HG03103 (cell line): Measurements from ENCODE around the gene TRIM46.

ENCODE experiments used
- ATAC-seq: cut with Tn5 transposase; IDR thresholded peaks from one replicate; pipeline ENCODE4 v1.9.1; 2021; ENCODE audit warnings: low read depth; ENCODE audit not compliant: unreplicated experiment

The TRIM46 gene

GRCh38 chr1:155173478-155174323, at the start of gene TRIM46:
Gene TRIM46, plus strand, starts transcription at chr1:155173849. Its CDS starts 118 bp downstream, at chr1:155173967.
- ATAC-seq: no peak

DNA sequence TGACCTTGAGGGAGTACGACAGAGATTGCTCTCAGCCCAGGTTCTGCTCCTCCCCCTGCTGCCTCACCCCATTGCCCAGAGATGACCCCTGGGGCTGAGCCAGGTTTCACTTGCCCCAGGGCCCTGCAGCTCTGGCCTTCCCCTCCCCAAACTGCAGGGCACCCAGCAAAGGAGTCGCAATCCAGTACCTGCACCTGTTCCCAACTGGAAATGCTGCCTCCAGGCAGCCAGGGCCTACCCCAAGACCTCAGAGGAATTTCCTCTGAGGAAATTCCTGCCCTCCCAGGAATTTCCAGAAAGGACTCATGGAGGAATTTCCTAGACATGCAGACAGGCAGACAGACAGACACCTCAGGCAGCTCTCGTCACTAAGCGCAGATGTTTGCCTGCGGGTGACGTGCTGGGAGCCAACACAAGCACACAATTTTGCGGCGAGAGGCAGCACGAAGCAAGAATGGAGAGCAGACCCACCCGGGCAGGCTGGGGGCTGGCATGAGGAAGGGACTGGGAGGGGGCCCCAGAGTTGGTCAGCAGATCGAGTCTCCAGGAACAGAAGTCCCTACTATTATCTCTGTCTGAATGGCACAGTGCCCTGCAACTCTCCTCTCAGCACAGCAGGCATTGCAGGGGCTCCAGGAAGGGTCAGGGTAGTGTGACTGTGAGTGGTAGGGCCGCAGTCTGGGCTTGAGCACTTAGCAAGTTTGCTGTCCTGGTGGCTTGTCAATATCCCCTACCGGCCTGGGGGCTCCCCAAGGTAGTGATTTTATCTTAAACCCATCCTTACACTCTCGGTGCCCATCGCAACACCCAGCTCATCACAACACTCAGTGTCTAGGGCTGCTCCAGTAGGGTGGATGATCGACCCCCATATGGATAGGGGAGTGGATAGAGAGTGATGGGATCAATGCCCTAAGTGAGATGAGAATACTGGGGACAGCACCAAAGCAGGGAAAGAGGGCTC, 48.9 kb upstream of the TRIM46 start:
- ATAC-seq: no peak

DNA sequence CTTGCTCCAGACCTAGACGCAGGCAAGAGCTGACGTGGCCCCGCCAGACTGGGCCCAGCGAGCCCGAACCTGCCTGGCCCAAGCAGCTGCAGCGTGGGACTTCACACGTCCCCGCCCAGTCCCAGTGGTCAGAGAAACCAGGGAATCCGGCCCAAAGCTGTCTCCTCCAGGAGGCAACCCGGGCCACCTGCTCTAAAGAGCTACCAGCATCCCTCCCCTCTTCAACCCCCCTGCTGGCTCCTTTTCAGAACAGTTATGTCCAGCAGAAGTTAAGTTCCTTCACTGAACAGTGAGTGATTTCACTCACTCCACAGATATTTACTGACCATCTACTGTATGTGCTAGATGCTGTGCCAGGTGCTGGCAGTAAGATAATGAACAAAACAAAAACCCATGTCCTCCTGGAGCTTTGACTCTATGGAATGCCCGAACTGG, 48.1 kb upstream of the TRIM46 start:
- ATAC-seq: no peak

DNA sequence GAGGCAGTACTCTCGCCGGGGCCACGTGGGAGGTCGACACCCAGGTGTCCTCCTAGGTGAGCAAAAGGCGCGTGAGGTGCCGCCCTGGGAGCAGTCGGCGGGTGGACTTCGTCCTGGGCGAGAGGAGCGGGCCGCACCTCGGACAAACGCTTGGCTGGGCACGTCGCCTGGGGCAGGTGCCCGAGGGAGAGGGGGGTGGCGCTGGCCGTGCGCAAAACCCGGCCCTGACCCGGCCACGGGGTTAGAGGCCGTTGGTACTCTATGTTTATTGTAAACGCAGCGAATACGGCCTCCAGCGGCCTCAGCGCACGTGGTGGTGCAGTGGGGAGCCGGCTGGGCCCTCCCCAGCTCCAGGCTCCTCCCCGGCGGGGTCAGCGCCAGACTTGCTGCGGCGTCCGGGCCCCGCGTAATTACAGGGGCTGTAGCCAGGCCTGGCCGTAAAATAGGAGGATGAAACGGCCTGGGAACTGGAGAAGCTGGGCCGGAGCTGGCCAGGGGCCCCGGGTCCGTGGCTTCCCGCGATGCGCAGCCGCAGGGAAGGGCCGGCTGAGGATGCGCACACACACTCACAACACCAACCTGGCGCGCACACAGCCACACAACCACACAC, 47.6 kb upstream of the TRIM46 start:
- no peak for ATAC-seq

DNA sequence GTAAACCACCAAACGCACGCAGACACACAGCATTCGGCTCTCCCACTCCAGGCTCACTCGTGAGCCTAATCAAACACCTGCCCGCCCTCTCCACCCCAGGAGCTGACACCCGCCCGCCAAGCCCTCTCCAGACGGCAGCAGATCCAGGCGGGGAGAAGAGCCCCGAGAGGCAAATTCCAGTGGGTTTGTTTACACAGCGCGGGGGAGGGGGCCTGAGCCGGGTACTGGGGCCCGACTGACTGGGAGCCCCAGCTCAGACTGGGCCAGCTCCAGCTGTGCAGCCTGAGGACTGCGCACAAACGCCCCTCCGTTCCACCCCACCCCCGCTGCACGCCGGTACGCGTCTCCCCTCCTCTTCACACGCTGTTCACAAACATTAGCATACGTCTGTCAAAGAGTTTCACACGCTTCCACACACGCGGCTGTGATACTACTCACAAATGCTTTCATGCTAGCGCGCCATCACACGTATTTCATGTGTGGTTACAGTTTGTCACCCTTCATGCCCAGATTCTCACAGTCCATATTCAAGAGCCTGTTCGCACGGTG, 47.0 kb upstream of the TRIM46 start:
- no peak for ATAC-seq

GRCh38 chr1:155127105-155127966, 46.3 kb upstream of the TRIM46 start, which contains the start of gene EFNA1:
Gene EFNA1, plus strand, starts transcription at chr1:155127876. Its CDS starts 102 bp downstream, at chr1:155127978.
- ATAC-seq: no peak

DNA sequence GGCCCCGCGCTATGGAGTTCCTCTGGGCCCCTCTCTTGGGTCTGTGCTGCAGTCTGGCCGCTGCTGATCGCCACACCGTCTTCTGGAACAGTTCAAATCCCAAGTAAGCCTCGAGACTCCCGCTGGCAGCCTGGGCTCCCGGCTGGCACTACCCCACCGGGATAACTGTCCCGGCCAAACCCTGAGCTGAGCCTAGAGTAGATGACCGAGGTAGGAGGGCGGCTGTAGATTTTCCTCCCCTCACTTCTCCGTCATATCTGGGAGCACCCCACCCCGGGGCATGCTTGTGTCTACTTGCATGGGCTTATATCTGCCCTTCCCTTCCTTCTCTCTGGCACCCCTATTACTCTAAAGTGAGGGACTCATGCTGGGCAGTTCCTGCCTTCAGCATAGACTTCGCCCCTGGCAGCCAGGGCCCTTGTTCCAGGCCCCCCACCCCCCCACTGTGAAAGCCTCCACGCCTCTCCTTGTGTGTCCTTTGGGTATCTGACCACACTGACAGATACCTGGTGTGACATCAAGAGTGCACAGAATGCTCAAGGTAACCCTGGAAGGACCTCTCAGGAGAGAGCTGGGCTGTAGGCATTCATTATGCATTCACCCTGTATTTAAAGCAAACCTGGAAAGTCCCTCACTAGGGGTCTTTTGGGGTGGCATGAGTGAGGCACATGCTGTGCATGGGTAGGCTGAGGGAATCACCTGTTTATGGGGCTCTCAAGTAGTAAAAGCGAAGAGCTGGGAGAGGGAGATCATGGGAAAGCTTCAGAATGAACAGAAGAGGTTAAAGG, 45.5 kb upstream of the TRIM46 start:
- no peak for ATAC-seq

DNA sequence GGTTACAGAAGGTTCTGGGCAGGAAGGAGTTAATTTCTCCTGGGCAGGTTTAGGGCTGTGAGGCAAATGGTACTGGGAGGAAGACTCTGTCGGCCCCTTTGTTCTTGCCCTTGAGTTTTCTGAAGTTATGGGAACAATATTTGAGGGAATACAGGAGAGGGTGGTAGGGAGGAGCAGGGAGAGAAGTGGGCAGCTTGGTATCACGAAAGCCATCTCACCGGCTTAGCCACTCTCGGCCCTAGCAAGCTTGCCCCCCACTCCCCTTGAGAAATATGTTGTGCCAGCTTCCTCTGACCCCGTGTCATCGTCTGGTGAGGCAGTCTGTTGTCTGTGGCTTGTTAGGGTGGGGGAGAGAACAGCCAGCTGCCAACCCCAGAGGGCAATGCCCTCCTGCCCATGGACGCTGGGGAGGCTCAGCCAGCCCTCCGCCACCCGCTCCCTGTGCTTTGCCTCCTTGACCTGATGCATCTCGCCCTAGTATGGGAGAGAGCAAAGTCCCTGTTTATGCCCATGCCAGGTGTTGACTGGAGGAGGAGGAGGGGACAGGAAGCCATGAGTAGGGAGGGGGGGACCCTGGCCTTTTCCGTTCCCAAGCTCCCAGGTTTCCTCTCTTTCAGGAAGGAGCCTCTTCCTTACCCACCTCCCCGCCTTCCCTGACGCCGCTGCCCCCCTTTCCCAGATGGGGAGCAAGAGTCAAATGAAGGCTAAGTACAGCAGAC, 44.7 kb upstream of the TRIM46 start:
- ATAC-seq: no peak

- no peak for ATAC-seq
Observed at GRCh38 chr1:155130272-155131006, 43.2 kb upstream of the TRIM46 start.

GRCh38 chr1:155131285-155131684, 42.4 kb upstream of the TRIM46 start:
- ATAC-seq: no peak

GRCh38 chr1:155131856-155132255, 41.8 kb upstream of the TRIM46 start:
- no peak for ATAC-seq

GRCh38 chr1:155133799-155134281, 39.8 kb upstream of the TRIM46 start:
- ATAC-seq: no peak

DNA sequence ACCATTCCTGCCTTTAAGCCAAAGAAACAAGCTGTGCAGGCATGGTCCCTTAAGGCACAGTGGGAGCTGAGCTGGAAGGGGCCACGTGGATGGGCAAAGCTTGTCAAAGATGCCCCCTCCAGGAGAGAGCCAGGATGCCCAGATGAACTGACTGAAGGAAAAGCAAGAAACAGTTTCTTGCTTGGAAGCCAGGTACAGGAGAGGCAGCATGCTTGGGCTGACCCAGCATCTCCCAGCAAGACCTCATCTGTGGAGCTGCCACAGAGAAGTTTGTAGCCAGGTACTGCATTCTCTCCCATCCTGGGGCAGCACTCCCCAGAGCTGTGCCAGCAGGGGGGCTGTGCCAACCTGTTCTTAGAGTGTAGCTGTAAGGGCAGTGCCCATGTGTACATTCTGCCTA, 39.3 kb upstream of the TRIM46 start:
- ATAC-seq: no peak

DNA sequence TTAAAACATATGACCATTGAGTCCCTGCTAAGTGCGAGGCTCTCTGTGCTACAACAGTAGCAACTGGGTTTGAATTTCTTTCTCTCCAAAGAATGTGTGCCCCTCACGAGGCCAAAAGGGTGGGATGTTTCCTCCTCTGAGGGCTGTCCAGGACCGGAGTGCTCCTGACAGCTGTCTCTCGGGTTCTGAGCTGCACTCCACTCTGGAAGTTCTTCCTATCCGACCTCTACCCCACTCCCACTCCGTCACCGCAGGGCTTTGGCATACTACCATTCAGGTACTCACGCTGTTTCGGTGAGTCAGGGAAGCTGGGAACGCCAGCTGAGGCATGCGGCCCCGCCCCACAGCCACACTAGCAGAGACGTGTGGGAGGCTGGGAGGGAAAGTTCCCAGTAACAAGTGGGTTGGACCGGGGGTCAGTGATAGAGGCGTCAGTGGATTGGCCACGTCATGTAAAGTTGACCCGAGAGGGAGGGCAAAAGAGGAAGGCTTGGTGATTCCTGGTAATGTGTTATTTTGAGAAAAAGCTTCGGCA, 38.7 kb upstream of the TRIM46 start:
- no peak for ATAC-seq

- peak; percentile 53 for ATAC-seq
Observed at GRCh38 chr1:155135415-155136028, 38.1 kb upstream of the TRIM46 start, which contains the start of gene SLC50A1. Gene SLC50A1, plus strand, starts transcription at chr1:155135852. Its CDS starts 60 bp downstream, at chr1:155135912.

DNA sequence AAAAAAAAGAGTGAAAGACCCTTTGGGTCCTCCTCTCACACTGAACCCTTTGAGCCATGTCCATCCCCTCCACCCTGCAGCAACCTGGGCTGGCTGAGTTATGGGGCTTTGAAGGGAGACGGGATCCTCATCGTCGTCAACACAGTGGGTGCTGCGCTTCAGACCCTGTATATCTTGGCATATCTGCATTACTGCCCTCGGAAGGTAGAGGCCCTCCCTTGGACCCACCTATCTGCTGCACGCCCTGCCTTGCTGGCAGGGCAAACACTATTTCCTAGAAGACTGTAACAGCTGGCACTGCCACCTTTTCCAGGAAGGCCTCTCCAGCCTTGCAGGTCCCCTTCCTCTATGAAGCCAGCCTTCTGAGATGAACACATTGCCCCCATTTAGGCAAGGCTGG, 36.9 kb upstream of the TRIM46 start:
- ATAC-seq: no peak
